HEK293 (cell line): ENCODE measurements around the gene ADCY4.

Source experiments
- ATF2 ChIP-seq: fragments of 450-650 bp; formaldehyde crosslinking; IDR thresholded peaks from 2 replicates; pipeline ENCODE4 v1.5.1; 2016; ENCODE audit warnings: missing biosample characterization, missing genetic modification characterization, low read depth
- EGR2 ChIP-seq: fragments of 450-650 bp; formaldehyde crosslinking; IDR thresholded peaks from 2 replicates; pipeline ENCODE4 v1.5.1; 2016; ENCODE audit warnings: low read depth, missing biosample characterization, missing genetic modification characterization
- FEZF1 ChIP-seq: fragments of 450-650 bp; formaldehyde crosslinking; IDR thresholded peaks from 2 replicates; pipeline ENCODE4 v1.5.1; 2016; ENCODE audit warnings: missing biosample characterization, missing genetic modification characterization
- GLIS1 ChIP-seq: fragments of 450-650 bp; formaldehyde crosslinking; IDR thresholded peaks from 2 replicates; pipeline ENCODE4 v1.5.1; 2016; ENCODE audit warnings: missing biosample characterization, missing genetic modification characterization
- IKZF3 ChIP-seq: fragments of 450-650 bp; IDR thresholded peaks from 2 replicates; pipeline ENCODE4 v1.5.0; 2018; ENCODE audit warnings: missing biosample characterization, mild to moderate bottlenecking, missing genetic modification characterization, moderate library complexity
- INSM2 ChIP-seq: fragments of 450-650 bp; formaldehyde crosslinking; IDR thresholded peaks from 2 replicates; pipeline ENCODE4 v1.5.1; 2016; ENCODE audit warnings: missing biosample characterization, missing genetic modification characterization
- PRDM1 ChIP-seq: fragments of 450-650 bp; formaldehyde crosslinking; IDR thresholded peaks from 2 replicates; pipeline ENCODE4; 2016; ENCODE audit warnings: missing biosample characterization, missing genetic modification characterization
- SETDB1 ChIP-seq: IDR thresholded peaks from one replicate; pipeline ENCODE4 v1.6.1; 2017; ENCODE audit warnings: mild to moderate bottlenecking, low read length, moderate library complexity, mixed read lengths; ENCODE audit not compliant: insufficient read length
- ZBTB17 ChIP-seq: fragments of 450-650 bp; formaldehyde crosslinking; IDR thresholded peaks from 2 replicates; pipeline ENCODE4 v1.5.1; 2016; ENCODE audit warnings: missing biosample characterization, missing genetic modification characterization
- ZFP69B ChIP-seq: fragments of 450-650 bp; formaldehyde crosslinking; IDR thresholded peaks from 2 replicates; pipeline ENCODE4 v1.5.1; 2016; ENCODE audit warnings: missing biosample characterization, missing genetic modification characterization
- ZNF146 ChIP-seq: fragments of 450-650 bp; formaldehyde crosslinking; IDR thresholded peaks from 2 replicates; pipeline ENCODE4 v1.5.1; 2016; ENCODE audit warnings: missing biosample characterization, missing genetic modification characterization
- ZNF19 ChIP-seq: fragments of 450-650 bp; formaldehyde crosslinking; IDR thresholded peaks from 2 replicates; pipeline ENCODE4; 2016; ENCODE audit warnings: missing biosample characterization, missing genetic modification characterization, low read depth
- ZNF248 ChIP-seq: fragments of 450-650 bp; formaldehyde crosslinking; IDR thresholded peaks from 2 replicates; pipeline ENCODE4 v1.5.1; 2017; ENCODE audit warnings: missing biosample characterization, missing genetic modification characterization
- ZNF404 ChIP-seq: fragments of 450-650 bp; formaldehyde crosslinking; IDR thresholded peaks from 2 replicates; pipeline ENCODE4 v1.5.1; 2017; ENCODE audit warnings: missing biosample characterization, missing genetic modification characterization
- ZNF473 ChIP-seq: fragments of 450-650 bp; formaldehyde crosslinking; IDR thresholded peaks from 2 replicates; pipeline ENCODE4 v1.5.1; 2017; ENCODE audit warnings: missing biosample characterization, missing genetic modification characterization
- ZNF48 ChIP-seq: fragments of 450-650 bp; formaldehyde crosslinking; IDR thresholded peaks from 2 replicates; pipeline ENCODE4 v1.5.1; 2016; ENCODE audit warnings: missing biosample characterization, missing genetic modification characterization
- ZNF530 ChIP-seq: fragments of 450-650 bp; formaldehyde crosslinking; IDR thresholded peaks from 2 replicates; pipeline ENCODE4 v1.5.1; 2016; ENCODE audit warnings: low read depth, missing biosample characterization, missing genetic modification characterization
- ZNF549 ChIP-seq: fragments of 450-650 bp; IDR thresholded peaks from 2 replicates; pipeline ENCODE4 v1.5.1; 2018; ENCODE audit warnings: missing biosample characterization, missing genetic modification characterization, mild to moderate bottlenecking, inconsistent platforms, moderate library complexity
- ZNF600 ChIP-seq: fragments of 450-650 bp; formaldehyde crosslinking; IDR thresholded peaks from 2 replicates; pipeline ENCODE4 v1.5.1; 2016; ENCODE audit warnings: missing biosample characterization, missing genetic modification characterization
- ZNF621 ChIP-seq: fragments of 450-650 bp; formaldehyde crosslinking; IDR thresholded peaks from 2 replicates; pipeline ENCODE4 v1.5.1; 2017; ENCODE audit warnings: missing biosample characterization, missing genetic modification characterization
- ZNF623 ChIP-seq: fragments of 450-650 bp; formaldehyde crosslinking; IDR thresholded peaks from 2 replicates; pipeline ENCODE4 v1.5.1; 2016; ENCODE audit warnings: missing biosample characterization, missing genetic modification characterization
- ZNF629 ChIP-seq: fragments of 450-650 bp; formaldehyde crosslinking; IDR thresholded peaks from 2 replicates; pipeline ENCODE4 v1.5.1; 2017; ENCODE audit warnings: missing biosample characterization, missing genetic modification characterization
- ZNF654 ChIP-seq: fragments of 450-650 bp; formaldehyde crosslinking; IDR thresholded peaks from 2 replicates; pipeline ENCODE4 v1.5.1; 2016; ENCODE audit warnings: low read depth, missing biosample characterization, missing genetic modification characterization
- ZNF660 ChIP-seq: fragments of 450-650 bp; IDR thresholded peaks from 2 replicates; pipeline ENCODE4 v1.5.1; 2018; ENCODE audit warnings: missing biosample characterization, mild to moderate bottlenecking, missing genetic modification characterization
- ZNF785 ChIP-seq: fragments of 450-650 bp; formaldehyde crosslinking; IDR thresholded peaks from 2 replicates; pipeline ENCODE4 v1.5.1; 2016; ENCODE audit warnings: missing biosample characterization, missing genetic modification characterization
- ZSCAN16 ChIP-seq: fragments of 450-650 bp; formaldehyde crosslinking; IDR thresholded peaks from 2 replicates; pipeline ENCODE4 v1.5.1; 2016; ENCODE audit warnings: missing biosample characterization, missing genetic modification characterization
- TF ChIP-seq, protein P1 (sequence below): fragments of 450-650 bp; formaldehyde crosslinking; IDR thresholded peaks from 2 replicates; pipeline ENCODE4 v1.5.1; 2016; ENCODE audit warnings: missing biosample characterization, missing genetic modification characterization
- TF ChIP-seq, protein P2 (sequence below): fragments of 450-650 bp; formaldehyde crosslinking; IDR thresholded peaks from 2 replicates; pipeline ENCODE4 v1.5.1; 2016; ENCODE audit warnings: missing biosample characterization, missing genetic modification characterization
- TF ChIP-seq, protein P3 (sequence below): fragments of 450-650 bp; formaldehyde crosslinking; IDR thresholded peaks from 2 replicates; pipeline ENCODE4 v1.5.1; 2016; ENCODE audit warnings: missing biosample characterization, missing genetic modification characterization
- TF ChIP-seq, protein P4 (sequence below): fragments of 450-650 bp; formaldehyde crosslinking; IDR thresholded peaks from 2 replicates; pipeline ENCODE4 v1.5.1; 2016; ENCODE audit warnings: missing biosample characterization, missing genetic modification characterization

The ADCY4 gene

GRCh38 chr14:24296341-24297157 lies 38.3 kb downstream of the ADCY4 start (continued):
- TF ChIP-seq ZNF248, result no peak
- TF ChIP-seq PRDM1, result no peak
- TF ChIP-seq ZNF785, result no peak
- TF ChIP-seq EGR2 (tag by site-specific recombination), result no peak
- no peak for TF ChIP-seq FEZF1 (tag by site-specific recombination)
- no peak for TF ChIP-seq ZNF623
- no peak for TF ChIP-seq ZNF549 (tag by site-specific recombination)
- no peak for TF ChIP-seq ZNF473
- no peak for TF ChIP-seq ZNF404
- no peak for TF ChIP-seq INSM2
- TF ChIP-seq ZNF19, result no peak
- TF ChIP-seq, protein P1, sequence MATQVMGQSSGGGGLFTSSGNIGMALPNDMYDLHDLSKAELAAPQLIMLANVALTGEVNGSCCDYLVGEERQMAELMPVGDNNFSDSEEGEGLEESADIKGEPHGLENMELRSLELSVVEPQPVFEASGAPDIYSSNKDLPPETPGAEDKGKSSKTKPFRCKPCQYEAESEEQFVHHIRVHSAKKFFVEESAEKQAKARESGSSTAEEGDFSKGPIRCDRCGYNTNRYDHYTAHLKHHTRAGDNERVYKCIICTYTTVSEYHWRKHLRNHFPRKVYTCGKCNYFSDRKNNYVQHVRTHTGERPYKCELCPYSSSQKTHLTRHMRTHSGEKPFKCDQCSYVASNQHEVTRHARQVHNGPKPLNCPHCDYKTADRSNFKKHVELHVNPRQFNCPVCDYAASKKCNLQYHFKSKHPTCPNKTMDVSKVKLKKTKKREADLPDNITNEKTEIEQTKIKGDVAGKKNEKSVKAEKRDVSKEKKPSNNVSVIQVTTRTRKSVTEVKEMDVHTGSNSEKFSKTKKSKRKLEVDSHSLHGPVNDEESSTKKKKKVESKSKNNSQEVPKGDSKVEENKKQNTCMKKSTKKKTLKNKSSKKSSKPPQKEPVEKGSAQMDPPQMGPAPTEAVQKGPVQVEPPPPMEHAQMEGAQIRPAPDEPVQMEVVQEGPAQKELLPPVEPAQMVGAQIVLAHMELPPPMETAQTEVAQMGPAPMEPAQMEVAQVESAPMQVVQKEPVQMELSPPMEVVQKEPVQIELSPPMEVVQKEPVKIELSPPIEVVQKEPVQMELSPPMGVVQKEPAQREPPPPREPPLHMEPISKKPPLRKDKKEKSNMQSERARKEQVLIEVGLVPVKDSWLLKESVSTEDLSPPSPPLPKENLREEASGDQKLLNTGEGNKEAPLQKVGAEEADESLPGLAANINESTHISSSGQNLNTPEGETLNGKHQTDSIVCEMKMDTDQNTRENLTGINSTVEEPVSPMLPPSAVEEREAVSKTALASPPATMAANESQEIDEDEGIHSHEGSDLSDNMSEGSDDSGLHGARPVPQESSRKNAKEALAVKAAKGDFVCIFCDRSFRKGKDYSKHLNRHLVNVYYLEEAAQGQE, result no peak
- TF ChIP-seq, protein P2, sequence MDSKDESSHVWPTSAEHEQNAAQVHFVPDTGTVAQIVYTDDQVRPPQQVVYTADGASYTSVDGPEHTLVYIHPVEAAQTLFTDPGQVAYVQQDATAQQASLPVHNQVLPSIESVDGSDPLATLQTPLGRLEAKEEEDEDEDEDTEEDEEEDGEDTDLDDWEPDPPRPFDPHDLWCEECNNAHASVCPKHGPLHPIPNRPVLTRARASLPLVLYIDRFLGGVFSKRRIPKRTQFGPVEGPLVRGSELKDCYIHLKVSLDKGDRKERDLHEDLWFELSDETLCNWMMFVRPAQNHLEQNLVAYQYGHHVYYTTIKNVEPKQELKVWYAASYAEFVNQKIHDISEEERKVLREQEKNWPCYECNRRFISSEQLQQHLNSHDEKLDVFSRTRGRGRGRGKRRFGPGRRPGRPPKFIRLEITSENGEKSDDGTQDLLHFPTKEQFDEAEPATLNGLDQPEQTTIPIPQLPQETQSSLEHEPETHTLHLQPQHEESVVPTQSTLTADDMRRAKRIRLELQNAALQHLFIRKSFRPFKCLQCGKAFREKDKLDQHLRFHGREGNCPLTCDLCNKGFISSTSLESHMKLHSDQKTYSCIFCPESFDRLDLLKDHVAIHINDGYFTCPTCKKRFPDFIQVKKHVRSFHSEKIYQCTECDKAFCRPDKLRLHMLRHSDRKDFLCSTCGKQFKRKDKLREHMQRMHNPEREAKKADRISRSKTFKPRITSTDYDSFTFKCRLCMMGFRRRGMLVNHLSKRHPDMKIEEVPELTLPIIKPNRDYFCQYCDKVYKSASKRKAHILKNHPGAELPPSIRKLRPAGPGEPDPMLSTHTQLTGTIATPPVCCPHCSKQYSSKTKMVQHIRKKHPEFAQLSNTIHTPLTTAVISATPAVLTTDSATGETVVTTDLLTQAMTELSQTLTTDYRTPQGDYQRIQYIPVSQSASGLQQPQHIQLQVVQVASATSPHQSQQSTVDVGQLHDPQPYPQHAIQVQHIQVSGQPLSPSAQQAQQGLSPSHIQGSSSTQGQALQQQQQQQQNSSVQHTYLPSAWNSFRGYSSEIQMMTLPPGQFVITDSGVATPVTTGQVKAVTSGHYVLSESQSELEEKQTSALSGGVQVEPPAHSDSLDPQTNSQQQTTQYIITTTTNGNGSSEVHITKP (tag by site-specific recombination), result no peak
- TF ChIP-seq SETDB1, result no peak
- TF ChIP-seq ZBTB17 (tag by site-specific recombination), result peak; percentile 63
- TF ChIP-seq ZFP69B (tag by site-specific recombination), result 0 out of 2 replicates have a peak, but pooled peaks have one; percentile 15
- no peak for TF ChIP-seq ZNF146 (tag by site-specific recombination)
- no peak for TF ChIP-seq ATF2 (tag by site-specific recombination)
- no peak for TF ChIP-seq IKZF3 (tag by site-specific recombination)
- TF ChIP-seq ZNF660 (tag by site-specific recombination), result peak; percentile 99
- peak; percentile 74 for TF ChIP-seq ZNF654
- peak; percentile 91 for TF ChIP-seq ZNF629 (tag by site-specific recombination)
- TF ChIP-seq ZSCAN16 (tag by site-specific recombination), result no peak
- peak; percentile 59; the same call in 1 of the 2 replicates for TF ChIP-seq GLIS1 (tag by site-specific recombination)
- TF ChIP-seq ZNF48 (tag by site-specific recombination), result no peak
- TF ChIP-seq, protein P3, sequence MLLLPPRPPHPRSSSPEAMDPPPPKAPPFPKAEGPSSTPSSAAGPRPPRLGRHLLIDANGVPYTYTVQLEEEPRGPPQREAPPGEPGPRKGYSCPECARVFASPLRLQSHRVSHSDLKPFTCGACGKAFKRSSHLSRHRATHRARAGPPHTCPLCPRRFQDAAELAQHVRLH (tag by site-specific recombination), result no peak
- TF ChIP-seq ZNF600, result peak; percentile 66
- TF ChIP-seq, protein P4, sequence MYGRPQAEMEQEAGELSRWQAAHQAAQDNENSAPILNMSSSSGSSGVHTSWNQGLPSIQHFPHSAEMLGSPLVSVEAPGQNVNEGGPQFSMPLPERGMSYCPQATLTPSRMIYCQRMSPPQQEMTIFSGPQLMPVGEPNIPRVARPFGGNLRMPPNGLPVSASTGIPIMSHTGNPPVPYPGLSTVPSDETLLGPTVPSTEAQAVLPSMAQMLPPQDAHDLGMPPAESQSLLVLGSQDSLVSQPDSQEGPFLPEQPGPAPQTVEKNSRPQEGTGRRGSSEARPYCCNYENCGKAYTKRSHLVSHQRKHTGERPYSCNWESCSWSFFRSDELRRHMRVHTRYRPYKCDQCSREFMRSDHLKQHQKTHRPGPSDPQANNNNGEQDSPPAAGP (tag by site-specific recombination), result peak; percentile 31; the same call in 1 of the 2 replicates
- TF ChIP-seq ZNF530 (tag by site-specific recombination), result no peak
- TF ChIP-seq ZNF621 (tag by site-specific recombination), result no peak
